ENCODE data around the gene RPTOR.

Gene RPTOR

GRCh38 chr17:80908776-80909175 lies 364.1 kb downstream of the RPTOR start:
- FAIRE-seq (no peak), DNase-seq (ENCODE audit: insufficient read length, low spot score) (no peak)
- TF ChIP-seq CTCF (IDR thresholded peaks at IDR 0.05; ENCODE audit: insufficient read depth, missing control alignments): no peak

GRCh38 chr17:80909635-80910034 lies 365.0 kb downstream of the RPTOR start:
- FAIRE-seq (no peak), DNase-seq (ENCODE audit: insufficient read length, low spot score) (no peak)
- TF ChIP-seq CTCF (IDR thresholded peaks at IDR 0.05; ENCODE audit: insufficient read depth, missing control alignments): no peak

GRCh38 chr17:80910043-80910442 lies 365.4 kb downstream of the RPTOR start:
- DNase-seq (ENCODE audit: insufficient read length, low spot score) (no peak), FAIRE-seq (no peak)
- no peak for TF ChIP-seq CTCF (IDR thresholded peaks at IDR 0.05; ENCODE audit: insufficient read depth, missing control alignments)

GRCh38 chr17:80912476-80912875 lies 367.8 kb downstream of the RPTOR start:
- DNase-seq (ENCODE audit: insufficient read length, low spot score) (no peak), FAIRE-seq (no peak)
- no peak for TF ChIP-seq CTCF (IDR thresholded peaks at IDR 0.05; ENCODE audit: insufficient read depth, missing control alignments)

- no peak for TF ChIP-seq CTCF (IDR thresholded peaks at IDR 0.05; ENCODE audit: insufficient read depth, missing control alignments)
- FAIRE-seq (no peak), DNase-seq (ENCODE audit: insufficient read length, low spot score) (no peak)
Measured at GRCh38 chr17:80913928-80914821, 369.5 kb downstream of the RPTOR start.

GRCh38 chr17:80916246-80916645 lies 371.6 kb downstream of the RPTOR start:
- DNase-seq (ENCODE audit: insufficient read length, low spot score) (no peak), FAIRE-seq (no peak)
- TF ChIP-seq CTCF (IDR thresholded peaks at IDR 0.05; ENCODE audit: insufficient read depth, missing control alignments): no peak
